Measurements from ENCODE around the gene CHPT1. TPM values are rescaled to one million over a fixed set of nuclear protein-coding genes. Genes with fewer than 3 reads are reported as not detected.

CHPT1 gene
- total and polyA plus RNA-seq, 2 experiments from 2014 or later: 22.2 to 23.0 TPM

- Histone ChIP-seq H3F3A (replicated peaks; ENCODE audit: low read depth) (0 out of 2 replicates have a peak, but pooled peaks cover 4% of the 10 kb centered on the region), H2AFZ (no peak overlapping the region), H3K4me1 (ENCODE audit: insufficient read depth) (peaks cover 18% of the 10 kb centered on the region; the same call in 1 of the 2 replicates), H4K20me1 (replicated peaks; ENCODE audit: insufficient read depth) (no peaks in the 10 kb centered on the region), H3K79me2 (replicated peaks; ENCODE audit: insufficient read depth) (peaks cover 16% of the 10 kb centered on the region; the same call in 1 of the 2 replicates), H3K9me2 (ENCODE audit: insufficient read depth) (no peaks in the 10 kb centered on the region), H3K27ac (ENCODE audit: low read depth) (no peak overlapping the region), H3K4me2 (no peak overlapping the region), H3K27me3 (ENCODE audit: insufficient read depth) (peaks cover 29% of the 10 kb centered on the region), H3K4me3 (no peak overlapping the region), H3K36me3 (ENCODE audit: insufficient read depth) (no peaks in the 10 kb centered on the region)
- DNase-seq (ENCODE audit: low spot score): no peak
- H3K4me3 Mint-ChIP-seq: no peak overlapping the region
- H3K4me1 Mint-ChIP-seq: peaks cover 18% of the 10 kb centered on the region
- no peaks in the 10 kb centered on the region; the same call in 2 of the 3 replicates for H3K9me3 Mint-ChIP-seq
- no peaks in the 10 kb centered on the region for H3K36me3 Mint-ChIP-seq (ENCODE audit: low read depth)
- TF ChIP-seq ZNF331 (CRISPR knock-in tag; IDR thresholded peaks at IDR 0.05; ENCODE audit: low read depth) (no peak), STAT1 (IDR thresholded peaks at IDR 0.05; ENCODE audit: unreplicated experiment) (no peak), ZNF462 (CRISPR knock-in tag; IDR thresholded peaks at IDR 0.05) (no peak), ETS1 (IDR thresholded peaks at IDR 0.05) (no peak), JUNB (IDR thresholded peaks at IDR 0.05; ENCODE audit: unreplicated experiment) (no peak), CTCF (conservative IDR thresholded peaks at IDR 0.05; ENCODE audit: low read depth in 2 of 2) (no peak), EZH2 (IDR thresholded peaks at IDR 0.05; ENCODE audit: low read depth, unreplicated experiment) (no peak), POLR2AphosphoS5 (IDR thresholded peaks at IDR 0.05; ENCODE audit: low read depth) (no peak), NANOG (IDR thresholded peaks at IDR 0.05; ENCODE audit: borderline replicate concordance) (no peak), REST (IDR thresholded peaks at IDR 0.05; ENCODE audit: unreplicated experiment) (no peak), CREB1 (CRISPR knock-in tag; IDR thresholded peaks at IDR 0.05; ENCODE audit: low read depth) (no peak), EZH2phosphoT487 (IDR thresholded peaks at IDR 0.05; ENCODE audit: unreplicated experiment) (no peak), ZNF114 (CRISPR knock-in tag; IDR thresholded peaks at IDR 0.05) (no peak)
- no peak overlapping the region for H3K27ac Mint-ChIP-seq
- H3K27me3 Mint-ChIP-seq (ENCODE audit: insufficient read depth, low read depth, poor library complexity): peaks cover 22% of the 10 kb centered on the region
- no peak for ATAC-seq
Measured at GRCh38 chr12:101694986-101695385, 2.5 kb upstream of the CHPT1 start.
